B cell (primary cell): ENCODE data around the gene GRK3. TPM values are rescaled to one million over a fixed set of nuclear protein-coding genes. Genes with fewer than 3 reads are reported as not detected.

Experiments used
- ATAC-seq: fragments of 200-7000 bp; cut with Tn5 transposase; one replicate; pipeline ENCODE4 v1.10.0; 2021; ENCODE audit warnings: low read depth, mild to moderate bottlenecking, moderate number of reproducible peaks, moderate library complexity
- CTCF ChIA-PET: fragments of 350-600 bp; sonication (Branson Sonifier 250); formaldehyde crosslinking; loops from one replicate; lab custom pipeline; 2021; ENCODE audit warnings: antibody characterized with exemption, inconsistent platforms; lab: Charles Lee
- POLR2A ChIA-PET: fragments of 350-600 bp; sonication (Branson Sonifier 250); formaldehyde crosslinking; loops from one replicate; lab custom pipeline; 2021; ENCODE audit warnings: antibody characterized with exemption; lab: Charles Lee
- DNase-seq: peaks from one replicate; pipeline ENCODE4 v3.0.0; 2013
- H2AFZ ChIP-seq: 2 replicates; pipeline ENCODE4 v1.6.1; 2012; ENCODE audit warnings: mild to moderate bottlenecking, low read depth, low read length; ENCODE audit not compliant: insufficient read depth, poor library complexity, severe bottlenecking
- H3K27ac ChIP-seq, 2 donors: 1 replicate in 1 of 2; 2 replicates in 1 of 2; pipeline ENCODE4 v1.5.1; 2012 to 2013; ENCODE audit warnings: low read length in 2 of 2, mild to moderate bottlenecking in 2 of 2, moderate library complexity in 1 of 2
- H3K27me3 ChIP-seq, 4 experiments: fragments of 200-600 bp in 1 of 4; sonication (generic) in 1 of 4; replicated peaks in 1 of 4; 1 replicate in 2 of 4; 2 replicates in 2 of 4; pipeline versions ENCODE4 v1.6.1 to v1.7.0; 2013 to 2016; ENCODE audit warnings: low read length in 3 of 4, mild to moderate bottlenecking in 2 of 4, mixed read lengths in 1 of 4, moderate library complexity in 1 of 4; ENCODE audit not compliant: insufficient read depth in 4 of 4, control insufficient read depth in 3 of 4; ENCODE audit errors: control extremely low read depth in 1 of 4
- H3K36me3 ChIP-seq, 2 experiments: replicated peaks in 1 of 2; 1 replicate in 1 of 2; 2 replicates in 1 of 2; pipeline versions ENCODE4 v1.6.1 to v1.7.1; 2013; ENCODE audit warnings: low read length in 1 of 2; ENCODE audit not compliant: insufficient read depth in 2 of 2, control insufficient read depth in 1 of 2; ENCODE audit errors: control extremely low read depth in 1 of 2, extremely low read depth in 1 of 2
- H3K4me1 ChIP-seq, 2 donors: fragments of 200-600 bp in 1 of 2; sonication (generic) in 1 of 2; 1 replicate in 1 of 2; 2 replicates in 1 of 2; pipeline versions ENCODE4 v1.5.1 to v1.6.1; 2013 to 2017; ENCODE audit warnings: low read length in 2 of 2; ENCODE audit not compliant: control insufficient read depth in 2 of 2, insufficient read depth in 2 of 2
- H3K4me2 ChIP-seq: replicated peaks from 2 replicates; pipeline ENCODE3; 2012; ENCODE audit warnings: mild to moderate bottlenecking, low read depth, low read length; ENCODE audit not compliant: poor library complexity, severe bottlenecking
- H3K4me3 ChIP-seq, 5 experiments: fragments of 200-600 bp in 1 of 5; sonication (generic) in 1 of 5; 1 replicate in 3 of 5; 2 replicates in 2 of 5; pipeline versions ENCODE4 v1.5.1 to v1.7.0; 2011 to 2016; ENCODE audit warnings: low read length in 4 of 5, mild to moderate bottlenecking in 4 of 5, low read depth in 2 of 5, control low read depth in 1 of 5, moderate library complexity in 1 of 5; ENCODE audit not compliant: insufficient read depth in 1 of 5; ENCODE audit errors: control extremely low read depth in 1 of 5, extremely low read depth in 1 of 5
- H3K79me2 ChIP-seq: fragments of 200-600 bp; sonication (generic); one replicate; pipeline ENCODE4 v1.6.0; 2016; ENCODE audit warnings: low read length; ENCODE audit not compliant: control insufficient read depth, insufficient read depth
- H3K9ac ChIP-seq: fragments of 200-600 bp; sonication (generic); 2 replicates; pipeline ENCODE4 v1.6.1; 2017; ENCODE audit warnings: mild to moderate bottlenecking, low read length, moderate library complexity
- H3K9me3 ChIP-seq, 3 donors: one replicate each; pipeline versions ENCODE4 v1.6.1 to v1.7.1; 2013; ENCODE audit warnings: low read length in 2 of 3; ENCODE audit not compliant: control insufficient read depth in 2 of 3, insufficient read depth in 1 of 3; ENCODE audit errors: control extremely low read depth in 1 of 3
- H4K20me1 ChIP-seq: 2 replicates; pipeline ENCODE4 v1.6.0; 2012; ENCODE audit warnings: mild to moderate bottlenecking, low read length; ENCODE audit not compliant: insufficient read depth, control insufficient read depth, poor library complexity, severe bottlenecking
- H3K27ac Mint-ChIP-seq: one replicate; pipeline ENCODE4 v1.8.0; 2021; ENCODE audit warnings: mixed read lengths
- H3K27me3 Mint-ChIP-seq: one replicate; pipeline ENCODE4 v1.8.0; 2021; ENCODE audit warnings: mixed read lengths
- H3K4me1 Mint-ChIP-seq: one replicate; pipeline ENCODE4 v1.8.0; 2021; ENCODE audit warnings: mixed read lengths
- H3K4me3 Mint-ChIP-seq: one replicate; pipeline ENCODE4 v1.8.0; 2021; ENCODE audit warnings: mixed read lengths
- H3K9me3 Mint-ChIP-seq: one replicate; pipeline ENCODE4 v1.8.0; 2022; ENCODE audit warnings: mixed read lengths; ENCODE audit not compliant: insufficient read depth
- CTCF ChIP-seq: fragments of 200-600 bp; IDR thresholded peaks from one replicate; pipeline ENCODE4 v1.8.0; 2022; ENCODE audit warnings: antibody characterized with exemption, mild to moderate bottlenecking
- EZH2 ChIP-seq: IDR thresholded peaks from 2 replicates; pipeline ENCODE4 v1.6.1; 2012; ENCODE audit warnings: borderline replicate concordance, low read depth, mild to moderate bottlenecking, moderate library complexity, low read length; ENCODE audit not compliant: insufficient read depth, poor library complexity, severe bottlenecking
- WGBS: methylation state at CpG from one replicate; pipeline ENCODE4 v1.1.5; 2013; ENCODE audit warnings: missing lambda C conversion rate; ENCODE audit not compliant: insufficient coverage; 5-methylcytosine and 5-hydroxymethylcytosine counted together
- intact Hi-C: fragments of 100-400 bp; cut with micrococcal nuclease; formaldehyde crosslinking; loops from one replicate; pipeline ENCODE4 v1.10.0; 2022
- polyA plus RNA-seq: library from polyadenylated mRNA; depleted of rRNA; stranded (reverse); fragments of >200 nt; gene quantifications from 2 replicates; pipeline ENCODE4 v1.2.3, GENCODE V29; 2012
- total RNA-seq, 2 donors: library from RNA; stranded (reverse); fragments of 120-200 nt in 1 of 2; gene quantifications; 1 replicate in 1 of 2; 2 replicates in 1 of 2; pipeline versions ENCODE4 v1.2.3 to v1.2.4, GENCODE V29; 2013 to 2022

Gene GRK3
- total and polyA plus RNA-seq, 2 donors (not counting 1 experiment from before 2014, with no cell fraction given) = 17.6 to 61.0 TPM

DNA sequence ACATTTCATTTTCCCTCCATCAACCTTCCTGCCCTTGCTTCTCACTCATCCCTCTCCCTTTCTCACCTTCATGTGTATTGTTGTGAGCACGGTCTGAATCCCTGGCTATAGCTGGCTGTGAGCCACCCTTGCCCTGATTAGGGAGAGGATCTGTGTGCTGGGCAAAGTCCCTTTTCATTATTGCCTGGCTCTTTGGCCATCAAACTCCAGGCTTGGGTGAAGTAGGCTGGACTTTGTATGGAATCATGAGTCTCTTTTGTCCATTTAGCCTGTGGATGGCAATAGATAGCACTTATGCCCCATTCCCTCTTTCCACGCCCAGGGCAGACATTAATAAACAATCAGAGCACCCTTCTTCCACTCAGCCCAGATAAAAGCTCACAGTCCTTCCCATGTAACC, 184.2 kb downstream of the GRK3 start:
- intact Hi-C loops = no loop called here
- no peak overlapping the region for H3K27ac Mint-ChIP-seq
- Histone ChIP-seq H3K4me1 (no peaks in the 10 kb centered on the region), H3K36me3 (no peaks in the 10 kb centered on the region), H3K4me2 (no peak overlapping the region), H3K9me3 (no peaks in the 10 kb centered on the region), H3K9ac (no peak overlapping the region), H3K27ac (no peak overlapping the region), H2AFZ (no peak overlapping the region), H3K4me3 (no peak overlapping the region), H3K79me2 (no peaks in the 10 kb centered on the region), H4K20me1 (no peaks in the 10 kb centered on the region), H3K27me3 (no peaks in the 10 kb centered on the region)
- H3K9me3 Mint-ChIP-seq = no peaks in the 10 kb centered on the region
- POLR2A ChIA-PET = no interaction called here
- no peaks in the 10 kb centered on the region for H3K4me1 Mint-ChIP-seq
- WGBS = 100% methylated on average over 1 of the region's 2 CpGs
- TF ChIP-seq CTCF (no peak), EZH2 (no peak)
- H3K27me3 Mint-ChIP-seq = peaks cover 4% of the 10 kb centered on the region
- no peak for DNase-seq
- CTCF ChIA-PET = interaction anchor here (1.0 kb wide), 1 partner anchor 25 kb away, joined by 3 read pairs; no protein-coding TSS in a partner anchor
- no peak overlapping the region for H3K4me3 Mint-ChIP-seq
- ATAC-seq = no peak

DNA sequence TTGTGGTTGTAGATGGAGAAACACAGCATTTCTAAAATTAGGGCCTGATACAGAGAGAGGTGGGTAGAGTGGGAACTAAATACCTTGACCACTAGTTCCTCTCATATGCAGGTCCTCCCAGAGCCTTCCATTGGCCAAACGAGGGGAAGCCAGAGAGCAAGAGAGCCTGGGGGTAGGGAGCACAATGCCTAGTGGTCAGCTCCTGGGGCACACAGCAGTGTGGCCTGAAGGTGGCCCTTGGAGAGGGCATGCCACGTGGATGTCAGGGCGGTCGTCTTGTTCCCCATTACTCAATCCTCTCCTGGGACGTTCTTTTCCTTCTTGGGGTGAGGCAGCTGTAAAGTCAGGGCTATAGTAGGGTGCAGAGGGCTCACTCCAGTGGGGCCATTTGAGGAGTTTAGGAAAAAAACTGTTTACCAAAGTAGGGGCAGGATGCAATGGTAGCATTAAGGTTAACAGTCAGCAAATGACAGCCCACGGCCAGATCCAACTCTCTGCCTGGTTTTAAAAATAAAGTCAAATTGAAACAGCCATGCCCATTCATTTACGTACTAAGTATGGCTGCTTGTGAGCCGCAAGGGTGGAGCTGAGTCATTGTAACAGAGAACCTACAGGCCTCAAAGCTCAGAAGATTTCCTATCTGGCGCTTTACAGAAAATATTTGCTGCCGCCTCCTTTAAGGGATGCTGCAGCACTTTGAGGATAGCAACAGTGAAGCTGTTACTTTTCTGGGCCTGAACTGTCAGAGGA, 185.1 kb downstream of the GRK3 start:
- H3K27ac Mint-ChIP-seq = no peak overlapping the region
- H3K9me3 Mint-ChIP-seq = no peaks in the 10 kb centered on the region
- intact Hi-C loops = no loop called here
- DNase-seq (no peak), ATAC-seq (no peak)
- Histone ChIP-seq H3K4me1 (no peaks in the 10 kb centered on the region), H3K79me2 (no peaks in the 10 kb centered on the region), H3K27ac (no peak overlapping the region), H3K4me2 (no peak overlapping the region), H3K9me3 (no peaks in the 10 kb centered on the region), H2AFZ (no peak overlapping the region), H3K27me3 (no peaks in the 10 kb centered on the region), H3K4me3 (no peak overlapping the region), H3K9ac (no peak overlapping the region), H3K36me3 (no peaks in the 10 kb centered on the region), H4K20me1 (no peaks in the 10 kb centered on the region)
- POLR2A ChIA-PET = no interaction called here
- H3K27me3 Mint-ChIP-seq = peaks cover 7% of the 10 kb centered on the region
- 68% methylated on average over 8 of the region's 10 CpGs for WGBS
- no peaks in the 10 kb centered on the region for H3K4me1 Mint-ChIP-seq
- CTCF ChIA-PET = no interaction called here
- H3K4me3 Mint-ChIP-seq = no peak overlapping the region
- no peak for TF ChIP-seq EZH2
- no peak for TF ChIP-seq CTCF
